ENCODE measurements around the gene SEMA4B. TPM values are rescaled to one million over a fixed set of nuclear protein-coding genes. Genes with fewer than 3 reads are reported as not detected.

The SEMA4B gene
- total RNA-seq, 2 donors from 2014 or later: 17.3 to 49.1 TPM

- H3K27me3 Mint-ChIP-seq: no peaks in the 10 kb centered on the region
Measured at GRCh38 chr15:90208356-90208755, 7.2 kb downstream of the SEMA4B start.

GRCh38 chr15:90209591-90209990 is 8.5 kb downstream of the SEMA4B start:
- Mint-ChIP-seq H3K27ac (peak overlapping the region; percentile 81), H3K27me3 (no peaks in the 10 kb centered on the region), H3K4me1 (peaks cover 18% of the 10 kb centered on the region), H3K4me3 (peak overlapping the region; percentile 69), H3K9me3 (no peaks in the 10 kb centered on the region), H3K36me3 (ENCODE audit: low read depth) (peaks cover 14% of the 10 kb centered on the region)
- peak; percentile 92 for ATAC-seq (replicated peaks)

More at GRCh38 chr15:90208356-90208755, 7.2 kb downstream of the SEMA4B start:
- Mint-ChIP-seq H3K4me3 (no peak overlapping the region), H3K27ac (no peak overlapping the region), H3K9me3 (no peaks in the 10 kb centered on the region), H3K36me3 (ENCODE audit: low read depth) (peaks cover 14% of the 10 kb centered on the region), H3K4me1 (peaks cover 18% of the 10 kb centered on the region)
- no peak for ATAC-seq (replicated peaks)

GRCh38 chr15:90210593-90210992 is 9.5 kb downstream of the SEMA4B start:
- H3K4me3 Mint-ChIP-seq: peak overlapping the region; percentile 69
- H3K36me3 Mint-ChIP-seq (ENCODE audit: low read depth): peaks cover 14% of the 10 kb centered on the region
- H3K9me3 Mint-ChIP-seq: no peaks in the 10 kb centered on the region
- H3K27me3 Mint-ChIP-seq: no peaks in the 10 kb centered on the region
- ATAC-seq (replicated peaks): no peak
- peaks cover 18% of the 10 kb centered on the region for H3K4me1 Mint-ChIP-seq
- peak overlapping the region; percentile 81 for H3K27ac Mint-ChIP-seq

- H3K4me3 Mint-ChIP-seq: peak overlapping the region; percentile 69
- H3K27ac Mint-ChIP-seq: peak overlapping the region; percentile 81
- peaks cover 18% of the 10 kb centered on the region for H3K4me1 Mint-ChIP-seq
- H3K27me3 Mint-ChIP-seq: no peaks in the 10 kb centered on the region
- no peaks in the 10 kb centered on the region for H3K9me3 Mint-ChIP-seq
- ATAC-seq (replicated peaks): no peak
- H3K36me3 Mint-ChIP-seq (ENCODE audit: low read depth): peaks cover 14% of the 10 kb centered on the region
Measured at GRCh38 chr15:90211009-90211408, 9.9 kb downstream of the SEMA4B start.

- peaks cover 19% of the 10 kb centered on the region for H3K36me3 Mint-ChIP-seq (ENCODE audit: low read depth)
- no peaks in the 10 kb centered on the region for H3K9me3 Mint-ChIP-seq
- no peaks in the 10 kb centered on the region for H3K27me3 Mint-ChIP-seq
- H3K4me3 Mint-ChIP-seq: no peak overlapping the region
- no peak overlapping the region for H3K27ac Mint-ChIP-seq
- peaks cover 22% of the 10 kb centered on the region for H3K4me1 Mint-ChIP-seq
- no peak for ATAC-seq (replicated peaks)
Measured at GRCh38 chr15:90211440-90212143, 10.5 kb downstream of the SEMA4B start.

GRCh38 chr15:90212221-90213098 is 11.3 kb downstream of the SEMA4B start:
- no peak overlapping the region for H3K27ac Mint-ChIP-seq
- H3K4me3 Mint-ChIP-seq: no peak overlapping the region
- no peaks in the 10 kb centered on the region for H3K27me3 Mint-ChIP-seq
- no peak for ATAC-seq (replicated peaks)
- no peaks in the 10 kb centered on the region for H3K9me3 Mint-ChIP-seq
- H3K4me1 Mint-ChIP-seq: peaks cover 22% of the 10 kb centered on the region
- peaks cover 19% of the 10 kb centered on the region for H3K36me3 Mint-ChIP-seq (ENCODE audit: low read depth)

- H3K4me3 Mint-ChIP-seq: no peak overlapping the region
- no peak for ATAC-seq (replicated peaks)
Measured at GRCh38 chr15:90213122-90213817, 12.1 kb downstream of the SEMA4B start.

GRCh38 chr15:90213818-90214204 is 12.7 kb downstream of the SEMA4B start:
- H3K27ac Mint-ChIP-seq: no peak overlapping the region
- ATAC-seq (replicated peaks): no peak
- peaks cover 22% of the 10 kb centered on the region for H3K36me3 Mint-ChIP-seq (ENCODE audit: low read depth)
- H3K4me3 Mint-ChIP-seq: no peak overlapping the region
- H3K27me3 Mint-ChIP-seq: no peaks in the 10 kb centered on the region
- H3K9me3 Mint-ChIP-seq: no peaks in the 10 kb centered on the region
- peaks cover 26% of the 10 kb centered on the region for H3K4me1 Mint-ChIP-seq

More at GRCh38 chr15:90213122-90213817, 12.1 kb downstream of the SEMA4B start:
- no peak overlapping the region for H3K27ac Mint-ChIP-seq
- peaks cover 22% of the 10 kb centered on the region for H3K4me1 Mint-ChIP-seq
- no peaks in the 10 kb centered on the region for H3K27me3 Mint-ChIP-seq
- peaks cover 19% of the 10 kb centered on the region for H3K36me3 Mint-ChIP-seq (ENCODE audit: low read depth)
- no peaks in the 10 kb centered on the region for H3K9me3 Mint-ChIP-seq

GRCh38 chr15:90214553-90215196 is 13.5 kb downstream of the SEMA4B start:
- peaks cover 26% of the 10 kb centered on the region for H3K4me1 Mint-ChIP-seq
- H3K9me3 Mint-ChIP-seq: no peaks in the 10 kb centered on the region
- no peaks in the 10 kb centered on the region for H3K27me3 Mint-ChIP-seq
- no peak overlapping the region for H3K27ac Mint-ChIP-seq
- H3K36me3 Mint-ChIP-seq (ENCODE audit: low read depth): peaks cover 26% of the 10 kb centered on the region
- ATAC-seq (replicated peaks): no peak
- no peak overlapping the region for H3K4me3 Mint-ChIP-seq

- Mint-ChIP-seq H3K27ac (peak overlapping the region; percentile 88), H3K36me3 (ENCODE audit: low read depth) (peaks cover 14% of the 10 kb centered on the region), H3K4me1 (peaks cover 13% of the 10 kb centered on the region), H3K27me3 (no peaks in the 10 kb centered on the region), H3K4me3 (no peak overlapping the region), H3K9me3 (no peaks in the 10 kb centered on the region)
- ATAC-seq (replicated peaks): no peak
Measured at GRCh38 chr15:90217671-90218394, 16.7 kb downstream of the SEMA4B start.

- Mint-ChIP-seq H3K27me3 (no peaks in the 10 kb centered on the region), H3K4me1 (peaks cover 13% of the 10 kb centered on the region), H3K27ac (peak overlapping the region; percentile 88), H3K9me3 (no peaks in the 10 kb centered on the region), H3K36me3 (ENCODE audit: low read depth) (peaks cover 29% of the 10 kb centered on the region), H3K4me3 (no peak overlapping the region)
- peak; percentile 63 for ATAC-seq (replicated peaks)
Measured at GRCh38 chr15:90219421-90220141, 18.5 kb downstream of the SEMA4B start.

- H3K9me3 Mint-ChIP-seq: no peaks in the 10 kb centered on the region
- H3K27me3 Mint-ChIP-seq: no peaks in the 10 kb centered on the region
- no peak overlapping the region for H3K4me3 Mint-ChIP-seq
- peak; percentile 42 for ATAC-seq (replicated peaks)
- no peak overlapping the region for H3K27ac Mint-ChIP-seq
- H3K4me1 Mint-ChIP-seq: peaks cover 10% of the 10 kb centered on the region
- peaks cover 39% of the 10 kb centered on the region for H3K36me3 Mint-ChIP-seq (ENCODE audit: low read depth)
Measured at GRCh38 chr15:90221246-90221900, 20.2 kb downstream of the SEMA4B start.

GRCh38 chr15:90222547-90222946 is 21.4 kb downstream of the SEMA4B start:
- Mint-ChIP-seq H3K4me3 (no peak overlapping the region), H3K27me3 (no peaks in the 10 kb centered on the region), H3K27ac (no peak overlapping the region), H3K9me3 (no peaks in the 10 kb centered on the region), H3K36me3 (ENCODE audit: low read depth) (peaks cover 46% of the 10 kb centered on the region), H3K4me1 (peaks cover 9% of the 10 kb centered on the region)
- ATAC-seq (replicated peaks): no peak

Data from activated T-helper 17 cell treated with anti-CD3 and anti-CD28 coated beads, Interleukin-2, amount 50 U/mL, for 72 hours (primary cell).